GM10266 (cell line): ENCODE measurements around the gene ASH1L.

Experiments
- DNase-seq: peaks from one replicate; pipeline ENCODE4 v3.0.0; 2012; ENCODE audit errors: extremely low spot score
- TF ChIP-seq, protein P1 (sequence below): IDR thresholded peaks from 2 replicates; pipeline ENCODE4 v1.5.1; 2012; ENCODE audit warnings: mild to moderate bottlenecking, low read depth; ENCODE audit not compliant: control insufficient read depth, insufficient read depth; ENCODE audit errors: missing control alignments

The ASH1L gene

DNA sequence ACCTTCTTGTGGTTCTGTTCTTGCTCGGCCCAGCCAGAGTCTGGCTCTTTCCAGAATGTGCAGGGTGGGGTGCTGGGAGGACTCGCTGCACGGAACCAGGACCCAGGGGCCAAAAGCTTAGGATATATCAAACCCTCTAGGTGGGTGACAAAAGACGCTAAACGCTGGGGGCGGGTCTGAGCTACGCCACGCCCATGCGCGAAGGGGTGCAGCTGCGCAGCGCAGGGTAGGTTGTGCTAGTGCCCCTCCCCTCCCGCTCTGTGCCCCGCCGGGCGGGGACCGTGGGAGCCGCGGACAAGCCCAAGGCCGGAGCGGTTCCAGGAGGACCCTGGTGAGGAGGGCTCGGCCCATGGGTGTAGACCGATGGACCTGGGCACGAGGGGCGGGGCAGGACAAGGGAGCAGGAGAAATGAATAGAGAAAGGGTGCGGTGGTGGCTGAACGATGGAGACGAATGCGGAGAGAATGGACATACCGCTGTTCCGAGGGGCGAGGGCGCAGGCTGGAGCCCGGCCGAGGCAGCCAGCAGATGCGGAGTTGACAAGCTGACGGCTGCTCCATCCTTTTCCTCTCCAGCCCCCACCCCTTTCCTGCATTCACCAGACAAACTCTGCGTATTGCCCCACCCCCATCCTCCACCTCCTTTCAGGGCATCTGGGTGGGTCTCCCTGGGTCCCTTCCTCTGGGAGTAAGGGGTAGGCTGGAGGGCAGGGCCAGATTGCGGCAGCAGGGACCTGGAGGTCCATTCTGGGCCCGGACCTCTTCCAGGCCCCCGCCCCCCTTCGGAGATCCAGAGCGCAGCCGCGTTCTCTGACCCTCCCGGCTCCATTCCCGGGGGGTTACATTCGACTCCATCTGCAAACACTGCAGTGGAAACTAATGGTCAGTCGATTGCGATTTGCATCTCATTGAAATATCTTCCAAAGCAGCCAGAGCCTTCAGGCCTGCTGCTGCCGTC is 241.7 kb downstream of the ASH1L start, which contains the start of gene RUSC1:
TSS of gene RUSC1 (plus strand) at position 234 of the 957 bp plus-strand sequence. CDS start 880 bp downstream, outside the sequence.
- peak; percentile 82 for DNase-seq
- TF ChIP-seq, protein P1, sequence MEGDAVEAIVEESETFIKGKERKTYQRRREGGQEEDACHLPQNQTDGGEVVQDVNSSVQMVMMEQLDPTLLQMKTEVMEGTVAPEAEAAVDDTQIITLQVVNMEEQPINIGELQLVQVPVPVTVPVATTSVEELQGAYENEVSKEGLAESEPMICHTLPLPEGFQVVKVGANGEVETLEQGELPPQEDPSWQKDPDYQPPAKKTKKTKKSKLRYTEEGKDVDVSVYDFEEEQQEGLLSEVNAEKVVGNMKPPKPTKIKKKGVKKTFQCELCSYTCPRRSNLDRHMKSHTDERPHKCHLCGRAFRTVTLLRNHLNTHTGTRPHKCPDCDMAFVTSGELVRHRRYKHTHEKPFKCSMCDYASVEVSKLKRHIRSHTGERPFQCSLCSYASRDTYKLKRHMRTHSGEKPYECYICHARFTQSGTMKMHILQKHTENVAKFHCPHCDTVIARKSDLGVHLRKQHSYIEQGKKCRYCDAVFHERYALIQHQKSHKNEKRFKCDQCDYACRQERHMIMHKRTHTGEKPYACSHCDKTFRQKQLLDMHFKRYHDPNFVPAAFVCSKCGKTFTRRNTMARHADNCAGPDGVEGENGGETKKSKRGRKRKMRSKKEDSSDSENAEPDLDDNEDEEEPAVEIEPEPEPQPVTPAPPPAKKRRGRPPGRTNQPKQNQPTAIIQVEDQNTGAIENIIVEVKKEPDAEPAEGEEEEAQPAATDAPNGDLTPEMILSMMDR = no peak

DNA sequence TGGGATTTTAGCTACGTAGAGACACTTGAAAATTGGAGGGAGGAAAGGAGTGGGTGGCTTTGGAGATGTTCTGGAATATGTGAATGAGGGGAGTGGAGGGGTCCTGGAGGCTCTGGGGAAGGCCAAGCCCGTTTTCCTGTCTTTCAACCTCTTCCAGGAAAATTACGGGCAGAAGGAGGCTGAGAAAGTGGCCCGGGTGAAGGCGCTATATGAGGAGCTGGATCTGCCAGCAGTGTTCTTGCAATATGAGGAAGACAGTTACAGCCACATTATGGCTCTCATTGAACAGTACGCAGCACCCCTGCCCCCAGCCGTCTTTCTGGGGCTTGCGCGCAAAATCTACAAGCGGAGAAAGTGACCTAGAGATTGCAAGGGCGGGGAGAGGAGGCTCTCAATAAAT is 242.4 kb downstream of the ASH1L start:
- DNase-seq = no peak
- TF ChIP-seq, protein P1 = no peak

DNA sequence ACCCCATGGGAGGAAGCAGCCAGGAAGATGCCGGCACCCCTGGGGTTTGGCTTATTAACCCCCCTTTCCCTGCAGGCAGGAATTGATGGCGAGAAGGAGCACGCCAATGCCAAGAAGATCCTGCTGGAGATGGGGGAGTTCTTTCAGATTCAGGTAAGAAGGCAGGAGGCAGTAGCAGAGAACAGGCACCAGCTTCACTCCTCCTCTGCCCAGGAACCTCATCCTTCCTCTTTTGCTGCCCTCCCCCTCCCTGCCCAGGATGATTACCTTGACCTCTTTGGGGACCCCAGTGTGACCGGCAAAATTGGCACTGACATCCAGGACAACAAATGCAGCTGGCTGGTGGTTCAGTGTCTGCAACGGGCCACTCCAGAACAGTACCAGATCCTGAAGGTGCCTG is 243.1 kb downstream of the ASH1L start:
- no peak for DNase-seq
- TF ChIP-seq, protein P1 = no peak

DNA sequence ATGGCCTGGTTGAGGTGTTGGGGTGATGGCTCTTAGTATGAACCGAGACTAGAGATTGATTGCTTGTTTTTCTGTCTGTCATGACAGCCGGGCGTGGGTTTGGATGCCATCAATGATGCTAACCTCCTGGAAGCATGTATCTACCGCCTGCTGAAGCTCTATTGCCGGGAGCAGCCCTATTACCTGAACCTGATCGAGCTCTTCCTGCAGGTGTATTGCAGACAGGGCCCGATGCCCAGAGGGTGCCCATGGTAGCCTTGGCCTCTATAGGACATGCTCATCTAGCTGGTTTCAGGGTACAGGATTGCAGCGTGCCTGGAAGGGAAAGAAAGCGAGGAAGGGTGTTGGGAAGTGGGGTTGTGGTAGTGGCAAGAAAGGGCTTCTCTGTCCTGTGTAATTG is 244.5 kb downstream of the ASH1L start:
- TF ChIP-seq, protein P1 = no peak
- no peak for DNase-seq

DNA sequence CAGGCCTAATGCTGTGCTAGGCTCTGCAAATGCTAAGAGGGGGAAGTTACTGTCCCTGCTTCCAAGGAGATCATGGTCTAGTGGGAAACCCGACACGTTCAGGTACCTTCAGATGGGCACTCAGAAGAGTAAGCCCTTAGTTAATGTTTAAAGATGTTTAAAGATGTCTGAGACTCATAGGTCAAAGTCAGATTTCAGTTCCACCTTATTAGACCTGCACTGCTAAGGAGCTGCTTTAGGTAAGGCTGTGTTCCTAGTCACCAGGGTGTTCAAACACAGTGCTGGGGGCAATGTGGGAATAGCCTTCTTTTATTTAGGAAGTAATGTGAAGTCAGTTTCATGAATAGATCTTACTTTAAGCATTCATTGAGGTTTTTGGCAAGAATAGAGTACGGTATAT is 245.7 kb downstream of the ASH1L start:
- DNase-seq = no peak
- TF ChIP-seq, protein P1 = no peak

DNA sequence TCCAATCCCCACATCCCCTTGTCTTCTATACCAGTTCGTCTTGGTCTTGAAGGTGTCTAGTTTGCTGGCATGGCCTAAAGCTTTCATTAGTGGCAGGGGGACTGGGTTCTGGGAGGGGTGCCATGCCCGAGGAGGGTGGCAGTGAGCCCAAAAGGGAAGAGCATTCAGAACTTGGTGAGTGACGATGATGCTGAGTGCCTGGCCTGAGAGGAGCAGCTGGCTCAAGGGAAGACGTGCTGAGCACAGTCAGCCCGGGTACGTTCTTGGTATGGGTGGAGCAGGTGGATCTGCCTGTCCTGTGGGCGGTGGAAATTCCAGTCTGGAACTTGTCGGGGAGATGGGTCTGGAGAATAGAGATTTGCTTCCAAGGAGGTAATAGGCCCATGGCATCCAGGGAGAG is 249.3 kb downstream of the ASH1L start:
- TF ChIP-seq, protein P1 = no peak
- no peak for DNase-seq

DNA sequence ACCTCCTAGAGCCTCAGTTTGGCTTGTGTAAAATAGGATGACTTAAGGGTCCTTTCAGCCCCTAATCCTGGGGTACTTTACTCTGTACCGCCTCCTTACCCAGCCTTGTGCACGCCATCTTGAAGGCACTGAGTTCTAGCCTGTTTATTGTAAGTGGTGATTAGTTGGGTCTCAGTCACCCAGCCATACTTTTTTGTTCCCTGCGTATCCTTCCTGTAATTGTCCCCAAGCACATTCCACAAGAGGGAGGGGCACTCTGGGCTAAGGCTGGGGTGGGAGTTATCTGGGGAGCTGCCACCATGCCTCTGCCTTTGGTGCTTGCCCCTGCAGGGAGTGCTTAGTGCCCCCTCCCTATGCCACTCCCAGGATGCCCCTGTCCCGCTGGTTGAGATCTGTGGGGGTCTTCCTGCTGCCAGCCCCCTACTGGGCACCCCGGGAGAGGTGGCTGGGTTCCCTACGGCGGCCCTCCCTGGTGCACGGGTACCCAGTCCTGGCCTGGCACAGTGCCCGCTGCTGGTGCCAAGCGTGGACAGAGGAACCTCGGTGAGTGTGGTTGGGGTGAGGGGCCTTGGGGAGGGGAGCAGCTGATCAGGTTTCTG is 253.1 kb downstream of the ASH1L start:
- TF ChIP-seq, protein P1 = no peak
- DNase-seq = no peak
